Mesenchymal stem cell (in vitro differentiated cells and primary cell): Measurements from ENCODE around the gene IGSF11.

Source experiments
- DNase-seq: peaks from one replicate; pipeline ENCODE4 v3.0.0-alpha.2; 2013
- H2AFZ ChIP-seq: one replicate; pipeline ENCODE4 v1.6.1; 2013; ENCODE audit warnings: low read depth, mild to moderate bottlenecking, control low read depth, inconsistent platforms, low read length, moderate library complexity
- H2AK5ac ChIP-seq: 2 replicates; pipeline ENCODE4 v1.6.1; 2013; ENCODE audit warnings: low read length, moderate library complexity, mild to moderate bottlenecking, inconsistent platforms; ENCODE audit not compliant: severe bottlenecking
- H2BK120ac ChIP-seq: one replicate; pipeline ENCODE4 v1.6.1; 2013; ENCODE audit warnings: low read depth, mild to moderate bottlenecking, inconsistent platforms, low read length, moderate library complexity
- H2BK12ac ChIP-seq, 2 experiments: one replicate each; pipeline ENCODE4 v1.6.1; 2013; ENCODE audit warnings: inconsistent platforms in 2 of 2, low read length in 2 of 2, mild to moderate bottlenecking in 2 of 2, moderate library complexity in 2 of 2, control low read depth in 1 of 2
- H2BK15ac ChIP-seq: one replicate; pipeline ENCODE4 v1.6.1; 2013; ENCODE audit warnings: mild to moderate bottlenecking, low read depth, inconsistent platforms; ENCODE audit not compliant: poor library complexity, severe bottlenecking
- H2BK5ac ChIP-seq: 2 replicates; pipeline ENCODE4 v1.6.1; 2013; ENCODE audit warnings: low read depth, mild to moderate bottlenecking, low read length, control low read depth, inconsistent platforms; ENCODE audit not compliant: poor library complexity, severe bottlenecking
- H3K14ac ChIP-seq, 2 experiments: one replicate each; pipeline ENCODE4 v1.6.1; 2013; ENCODE audit warnings: inconsistent platforms in 2 of 2, low read length in 2 of 2, control low read depth in 1 of 2, mild to moderate bottlenecking in 1 of 2, moderate library complexity in 1 of 2
- H3K18ac ChIP-seq, 2 experiments: one replicate each; pipeline ENCODE4 v1.6.1; 2013; ENCODE audit warnings: inconsistent platforms in 2 of 2, low read length in 2 of 2, control low read depth in 1 of 2, low read depth in 1 of 2, mild to moderate bottlenecking in 1 of 2
- H3K23ac ChIP-seq, 2 experiments: one replicate each; pipeline ENCODE4 v1.6.1; 2013; ENCODE audit warnings: inconsistent platforms in 2 of 2, low read length in 2 of 2, mild to moderate bottlenecking in 2 of 2, moderate library complexity in 2 of 2, control low read depth in 1 of 2
- H3K27ac ChIP-seq: 2 replicates; pipeline ENCODE4 v1.5.1; 2013; ENCODE audit warnings: mild to moderate bottlenecking, moderate library complexity, low read length, control low read depth, inconsistent platforms; ENCODE audit not compliant: poor library complexity, severe bottlenecking
- H3K27me3 ChIP-seq, 2 experiments: 2 replicates each; pipeline versions ENCODE4 v1.6.1 to v1.7.0; 2013; ENCODE audit warnings: low read length in 2 of 2, mild to moderate bottlenecking in 2 of 2, moderate library complexity in 2 of 2, control low read depth in 1 of 2, inconsistent platforms in 1 of 2; ENCODE audit not compliant: control insufficient read depth in 1 of 2, insufficient read depth in 1 of 2
- H3K36me3 ChIP-seq, 2 experiments: 2 replicates each; pipeline versions ENCODE4 v1.6.1 to v1.7.0; 2013; ENCODE audit warnings: low read length in 2 of 2, control low read depth in 1 of 2, inconsistent platforms in 1 of 2, low read depth in 1 of 2, mild to moderate bottlenecking in 1 of 2; ENCODE audit not compliant: insufficient read depth in 2 of 2, control insufficient read depth in 1 of 2
- H3K4ac ChIP-seq, 2 experiments: one replicate each; pipeline ENCODE4 v1.6.1; 2013; ENCODE audit warnings: inconsistent platforms in 2 of 2, low read length in 2 of 2, mild to moderate bottlenecking in 2 of 2, moderate library complexity in 2 of 2, control low read depth in 1 of 2, low read depth in 1 of 2
- H3K4me1 ChIP-seq: 2 replicates; pipeline ENCODE4 v1.6.1; 2013; ENCODE audit warnings: low read depth, low read length, control low read depth; ENCODE audit not compliant: control insufficient read depth, insufficient read depth
- H3K4me2 ChIP-seq: 2 replicates; pipeline ENCODE4 v1.6.1; 2013; ENCODE audit warnings: low read length, mild to moderate bottlenecking, inconsistent platforms; ENCODE audit not compliant: poor library complexity, severe bottlenecking
- H3K4me3 ChIP-seq, 2 experiments: 2 replicates each; pipeline versions ENCODE4 v1.5.1 to v1.7.0; 2013; ENCODE audit warnings: low read length in 2 of 2, mild to moderate bottlenecking in 2 of 2, control low read depth in 1 of 2, low read depth in 1 of 2; ENCODE audit not compliant: insufficient read depth in 1 of 2
- H3K79me1 ChIP-seq: replicated peaks from 2 replicates; pipeline ENCODE4 v1.6.1; 2013; ENCODE audit warnings: mild to moderate bottlenecking, control low read depth, low read length, inconsistent platforms; ENCODE audit not compliant: poor library complexity, severe bottlenecking
- H3K9ac ChIP-seq: 2 replicates; pipeline ENCODE4 v1.7.0; 2013; ENCODE audit warnings: mild to moderate bottlenecking, low read length, moderate library complexity
- H3K9me3 ChIP-seq: 2 replicates; pipeline ENCODE4 v1.7.0; 2013; ENCODE audit warnings: mild to moderate bottlenecking, low read length; ENCODE audit not compliant: control insufficient read depth
- H4K8ac ChIP-seq: one replicate; pipeline ENCODE4 v1.6.1; 2013; ENCODE audit warnings: inconsistent platforms, mild to moderate bottlenecking, low read length, moderate library complexity
- H4K91ac ChIP-seq: one replicate; pipeline ENCODE4 v1.6.1; 2013; ENCODE audit warnings: mild to moderate bottlenecking, low read length, inconsistent platforms
- WGBS: methylation state at CpG from one replicate; pipeline ENCODE4 v1.1.7; 2013; ENCODE audit warnings: mixed read lengths; 5-methylcytosine and 5-hydroxymethylcytosine counted together

The IGSF11 gene

GRCh38 chr3:118931996-118932395 is 102.7 kb downstream of the IGSF11 start:
- H3K79me1 ChIP-seq: no peaks in the 10 kb centered on the region
- H3K4me1 ChIP-seq: no peaks in the 10 kb centered on the region
- H3K18ac ChIP-seq: no peak overlapping the region
- no peak overlapping the region for H2AK5ac ChIP-seq
- no CpG with 5 or more reads among the region's 2 CpGs for WGBS
- no peak overlapping the region for H3K4me2 ChIP-seq
- no peak overlapping the region for H3K4ac ChIP-seq
- H4K8ac ChIP-seq: no peak overlapping the region
- H2BK15ac ChIP-seq: no peak overlapping the region
- no peak overlapping the region for H4K91ac ChIP-seq
- H3K9ac ChIP-seq: no peak overlapping the region
- H3K4me3 ChIP-seq: no peak overlapping the region
- H3K14ac ChIP-seq: no peak overlapping the region
- no peaks in the 10 kb centered on the region for H3K9me3 ChIP-seq
- H2BK12ac ChIP-seq: no peak overlapping the region
- no peak overlapping the region for H3K27ac ChIP-seq
- H3K36me3 ChIP-seq: no peaks in the 10 kb centered on the region
- H3K27me3 ChIP-seq: no peaks in the 10 kb centered on the region
- no peak overlapping the region for H2BK5ac ChIP-seq
- no peak for DNase-seq
- H2BK120ac ChIP-seq: no peak overlapping the region
- H2AFZ ChIP-seq: no peak overlapping the region
- H3K23ac ChIP-seq: no peak overlapping the region

- Histone ChIP-seq H2BK12ac (no peak overlapping the region), H2AFZ (no peak overlapping the region), H4K8ac (no peak overlapping the region), H3K18ac (no peak overlapping the region), H2BK15ac (no peak overlapping the region), H3K36me3 (no peaks in the 10 kb centered on the region), H3K9me3 (no peaks in the 10 kb centered on the region), H3K23ac (no peak overlapping the region), H3K27ac (no peak overlapping the region), H3K27me3 (no peaks in the 10 kb centered on the region), H2BK120ac (no peak overlapping the region), H3K79me1 (no peaks in the 10 kb centered on the region), H3K14ac (no peak overlapping the region), H4K91ac (no peak overlapping the region), H3K4me2 (no peak overlapping the region), H2AK5ac (no peak overlapping the region), H3K4me1 (no peaks in the 10 kb centered on the region), H3K9ac (no peak overlapping the region), H3K4me3 (no peak overlapping the region), H3K4ac (no peak overlapping the region), H2BK5ac (no peak overlapping the region)
- WGBS: no CpG with 5 or more reads among the region's 6 CpGs
- DNase-seq: no peak
Observed at GRCh38 chr3:118927449-118927848, 107.2 kb downstream of the IGSF11 start.

- Histone ChIP-seq H2BK15ac (no peak overlapping the region), H4K91ac (no peak overlapping the region), H2AFZ (no peak overlapping the region), H3K14ac (no peak overlapping the region), H3K9ac (no peak overlapping the region), H3K9me3 (no peaks in the 10 kb centered on the region), H3K4me1 (no peaks in the 10 kb centered on the region), H2BK120ac (no peak overlapping the region), H3K18ac (no peak overlapping the region), H3K27ac (no peak overlapping the region), H3K4me3 (no peak overlapping the region), H3K27me3 (no peaks in the 10 kb centered on the region), H2BK5ac (no peak overlapping the region), H2AK5ac (no peak overlapping the region), H3K79me1 (no peaks in the 10 kb centered on the region), H3K23ac (no peak overlapping the region), H2BK12ac (no peak overlapping the region), H3K4ac (no peak overlapping the region), H4K8ac (no peak overlapping the region), H3K36me3 (no peaks in the 10 kb centered on the region), H3K4me2 (no peak overlapping the region)
- DNase-seq: no peak
- WGBS: 61% methylated on average over 3 of the region's 3 CpGs
Observed at GRCh38 chr3:118912188-118912587, 122.5 kb downstream of the IGSF11 start.

- no peak overlapping the region for H3K18ac ChIP-seq
- H3K27ac ChIP-seq: no peak overlapping the region
- H3K4me1 ChIP-seq: no peaks in the 10 kb centered on the region
- no peak overlapping the region for H2BK15ac ChIP-seq
- DNase-seq: no peak
- no peaks in the 10 kb centered on the region for H3K79me1 ChIP-seq
- H3K4me3 ChIP-seq: no peak overlapping the region
- no peak overlapping the region for H3K4me2 ChIP-seq
- no peaks in the 10 kb centered on the region for H3K36me3 ChIP-seq
- no peak overlapping the region for H3K14ac ChIP-seq
- no peak overlapping the region for H2AK5ac ChIP-seq
- no peak overlapping the region for H3K4ac ChIP-seq
- H2BK12ac ChIP-seq: no peak overlapping the region
- no peaks in the 10 kb centered on the region for H3K9me3 ChIP-seq
- no peak overlapping the region for H2BK120ac ChIP-seq
- no peak overlapping the region for H2BK5ac ChIP-seq
- WGBS: 70% methylated on average over 3 of the region's 3 CpGs
- H3K9ac ChIP-seq: no peak overlapping the region
- H2AFZ ChIP-seq: no peak overlapping the region
- no peak overlapping the region for H4K8ac ChIP-seq
- no peak overlapping the region for H3K23ac ChIP-seq
- no peak overlapping the region for H4K91ac ChIP-seq
- H3K27me3 ChIP-seq: no peaks in the 10 kb centered on the region
Observed at GRCh38 chr3:118910332-118910731, 124.3 kb downstream of the IGSF11 start.
